Glutamatergic neuron (in vitro differentiated cells): ENCODE data around the gene KDM1B. TPM values are rescaled to one million over a fixed set of nuclear protein-coding genes. Genes with fewer than 3 reads are reported as not detected.
A peak's percentile ranks its signal among the peaks of the same experiment; 100 is the strongest.

Source experiments
- DNase-seq: peaks from one replicate; pipeline ENCODE4 v3.0.0; 2022
- H3K27ac Mint-ChIP-seq: one replicate; pipeline ENCODE4 v1.8.0; 2020; ENCODE audit warnings: mild to moderate bottlenecking, mixed read lengths, inconsistent platforms; ENCODE audit not compliant: unreplicated experiment
- H3K27me3 Mint-ChIP-seq: one replicate; pipeline ENCODE4 v1.8.0; 2020; ENCODE audit warnings: mild to moderate bottlenecking, moderate library complexity, mixed read lengths, inconsistent platforms; ENCODE audit not compliant: unreplicated experiment
- H3K36me3 Mint-ChIP-seq: one replicate; pipeline ENCODE4 v1.8.0; 2020; ENCODE audit warnings: mild to moderate bottlenecking, mixed read lengths, inconsistent platforms; ENCODE audit not compliant: unreplicated experiment
- H3K4me1 Mint-ChIP-seq: one replicate; pipeline ENCODE4 v1.8.0; 2020; ENCODE audit warnings: mild to moderate bottlenecking, low read depth, mixed read lengths, inconsistent platforms; ENCODE audit not compliant: unreplicated experiment
- H3K4me3 Mint-ChIP-seq: one replicate; pipeline ENCODE4 v1.8.0; 2020; ENCODE audit warnings: mild to moderate bottlenecking, mixed read lengths, inconsistent platforms; ENCODE audit not compliant: unreplicated experiment
- H3K9me3 Mint-ChIP-seq: one replicate; pipeline ENCODE4 v1.8.0; 2020; ENCODE audit warnings: mild to moderate bottlenecking, moderate library complexity, mixed read lengths, inconsistent platforms; ENCODE audit not compliant: unreplicated experiment
- CTCF ChIP-seq: fragments of 200-600 bp; sonication (generic); IDR thresholded peaks from one replicate; pipeline ENCODE4 v1.5.0; 2021; ENCODE audit not compliant: partially characterized antibody, unreplicated experiment
- total RNA-seq: library from RNA; stranded (reverse); fragmentation: NEBNext Ultra II Directional; extraction: Animal tissue kit (Norgen Biotek cat#: 25700); gene quantifications from one replicate; pipeline ENCODE4 v1.2.1, GENCODE V29; 2021; ENCODE audit not compliant: unreplicated experiment

The KDM1B gene
- total RNA-seq, 1 donor from 2014 or later = 21.1 TPM

GRCh38 chr6:18117136-18117535 lies 38.1 kb upstream of the KDM1B start:
- Mint-ChIP-seq H3K4me3 (no peak overlapping the region), H3K27me3 (peaks cover 2% of the 10 kb centered on the region), H3K27ac (no peak overlapping the region), H3K36me3 (no peaks in the 10 kb centered on the region), H3K4me1 (peaks cover 7% of the 10 kb centered on the region), H3K9me3 (peaks cover 2% of the 10 kb centered on the region)
- no peak for DNase-seq
- TF ChIP-seq CTCF = no peak

- Mint-ChIP-seq H3K4me1 (peaks cover 9% of the 10 kb centered on the region), H3K36me3 (no peaks in the 10 kb centered on the region), H3K9me3 (peaks cover 8% of the 10 kb centered on the region), H3K27ac (peak overlapping the region; percentile 11), H3K4me3 (peak overlapping the region; percentile 27), H3K27me3 (peaks cover 5% of the 10 kb centered on the region)
- no peak for DNase-seq
- TF ChIP-seq CTCF = no peak
These were observed 36.9 kb upstream of the KDM1B start for GRCh38 chr6:18118330-18118729.

- Mint-ChIP-seq H3K9me3 (peaks cover 8% of the 10 kb centered on the region), H3K27me3 (peaks cover 5% of the 10 kb centered on the region), H3K4me3 (no peak overlapping the region), H3K36me3 (no peaks in the 10 kb centered on the region), H3K4me1 (peaks cover 9% of the 10 kb centered on the region), H3K27ac (no peak overlapping the region)
- no peak for DNase-seq
- no peak for TF ChIP-seq CTCF
These were observed 36.0 kb upstream of the KDM1B start for GRCh38 chr6:18119236-18119635.

GRCh38 chr6:18121580-18122127 lies 33.6 kb upstream of the KDM1B start:
- Mint-ChIP-seq H3K4me1 (peaks cover 9% of the 10 kb centered on the region), H3K9me3 (peaks cover 8% of the 10 kb centered on the region), H3K36me3 (no peaks in the 10 kb centered on the region), H3K27ac (no peak overlapping the region), H3K4me3 (peak overlapping the region; percentile 59), H3K27me3 (peaks cover 5% of the 10 kb centered on the region)
- no peak for DNase-seq
- TF ChIP-seq CTCF = no peak

GRCh38 chr6:18122128-18123093 lies 32.8 kb upstream of the KDM1B start, which contains the start of gene NHLRC1:
NHLRC1 (minus strand) TSS chr6:18122677; CDS start chr6:18122606, 71 bp downstream.
- peak within 1 kb of the TSS; percentile 78 for H3K4me3 Mint-ChIP-seq
- H3K27ac Mint-ChIP-seq = no peak within 1 kb of the TSS
- peak; percentile 89 for DNase-seq
- peaks cover 8% of the 10 kb centered on the region for H3K9me3 Mint-ChIP-seq
- H3K36me3 Mint-ChIP-seq = no peaks in the 10 kb centered on the region
- H3K4me1 Mint-ChIP-seq = peaks cover 9% of the 10 kb centered on the region
- peaks cover 5% of the 10 kb centered on the region for H3K27me3 Mint-ChIP-seq
- TF ChIP-seq CTCF = peak; percentile 84
